NCI-H2081 treated with DMSO at 0.1 percent for 48 hours (cell line): ENCODE results near the gene ANXA9.

Source experiments
- DNase-seq: peaks from one replicate; lab custom pipeline; 2025; lab: John Stamatoyannopoulos, UW

Gene ANXA9

GRCh38 chr1:151003180-151003579 lies 21.1 kb downstream of the ANXA9 start:
- DNase-seq, result no peak

GRCh38 chr1:151005729-151006319 lies 23.7 kb downstream of the ANXA9 start:
- no peak for DNase-seq

GRCh38 chr1:151006327-151007052 lies 24.4 kb downstream of the ANXA9 start, which contains the start of gene MINDY1:
TSS of gene MINDY1 (minus strand) at chr1:151006902. CDS start at chr1:151002617, 4,285 bp downstream.
- DNase-seq, result peak; percentile 74

- no peak for DNase-seq
These were observed 25.8 kb downstream of the ANXA9 start for GRCh38 chr1:151007853-151008243.

GRCh38 chr1:151008244-151009205 lies 26.4 kb downstream of the ANXA9 start, which contains the start of gene PRUNE1:
TSS of gene PRUNE1 (plus strand) at chr1:151008449. CDS start at chr1:151008633, 184 bp downstream.
- peak; percentile 87 for DNase-seq

- no peak for DNase-seq
These were observed 27.1 kb downstream of the ANXA9 start for GRCh38 chr1:151009206-151009587.

- no peak for DNase-seq
These were observed 27.7 kb downstream of the ANXA9 start for GRCh38 chr1:151009674-151010345.

- no peak for DNase-seq
These were observed 28.2 kb downstream of the ANXA9 start for GRCh38 chr1:151010346-151010726.

GRCh38 chr1:151011154-151011850 lies 29.2 kb downstream of the ANXA9 start:
- DNase-seq, result no peak

- no peak for DNase-seq
These were observed 30.8 kb downstream of the ANXA9 start for GRCh38 chr1:151012684-151013471.

- no peak for DNase-seq
These were observed 31.4 kb downstream of the ANXA9 start for GRCh38 chr1:151013518-151013917.

GRCh38 chr1:151024540-151025146 lies 42.6 kb downstream of the ANXA9 start:
- DNase-seq, result peak; percentile 19

GRCh38 chr1:151026460-151026859 lies 44.4 kb downstream of the ANXA9 start:
- DNase-seq, result no peak

GRCh38 chr1:151032164-151032563 lies 50.1 kb downstream of the ANXA9 start:
- no peak for DNase-seq

GRCh38 chr1:151035167-151035566 lies 53.1 kb downstream of the ANXA9 start:
- no peak for DNase-seq

GRCh38 chr1:151036356-151036755 lies 54.3 kb downstream of the ANXA9 start, which contains the start of gene BNIPL:
TSS of gene BNIPL (plus strand) at chr1:151036586. CDS start at chr1:151036726, 140 bp downstream.
- no peak for DNase-seq

GRCh38 chr1:151037032-151037431 lies 54.9 kb downstream of the ANXA9 start:
- DNase-seq, result no peak

- no peak for DNase-seq
These were observed 57.4 kb downstream of the ANXA9 start for GRCh38 chr1:151039521-151039920.

- DNase-seq, result no peak
These were observed 61.1 kb downstream of the ANXA9 start for GRCh38 chr1:151043163-151043562.
